GM23248 (cell line): Measurements from ENCODE around the gene PCDH12. TPM values are rescaled to one million over a fixed set of nuclear protein-coding genes. Genes with fewer than 3 reads are reported as not detected.

ENCODE experiments used
- DNase-seq: peaks from one replicate; pipeline ENCODE4 v3.0.0-alpha.2; 2015
- H2AFZ ChIP-seq: fragments of 200-600 bp; sonication (generic); 2 replicates; pipeline ENCODE4 v1.6.1; 2016; ENCODE audit warnings: antibody characterized with exemption
- H3F3A ChIP-seq: fragments of 200-600 bp; sonication (generic); 2 replicates; pipeline ENCODE4 v1.6.1; 2016; ENCODE audit warnings: mild to moderate bottlenecking, antibody characterized with exemption, mixed run types; ENCODE audit not compliant: insufficient read depth
- H3K27ac ChIP-seq: fragments of 200-600 bp; sonication (generic); 2 replicates; pipeline ENCODE4 v1.5.1; 2016; ENCODE audit warnings: mild to moderate bottlenecking
- H3K27me3 ChIP-seq: fragments of 200-600 bp; sonication (generic); replicated peaks from 2 replicates; pipeline ENCODE4 v1.6.1; 2016; ENCODE audit warnings: mild to moderate bottlenecking; ENCODE audit not compliant: insufficient read depth
- H3K36me3 ChIP-seq: fragments of 200-600 bp; sonication (generic); 2 replicates; pipeline ENCODE4 v1.6.1; 2016; ENCODE audit warnings: low read depth, mild to moderate bottlenecking
- H3K4me1 ChIP-seq: fragments of 200-600 bp; sonication (generic); 2 replicates; pipeline ENCODE4 v1.6.1; 2016; ENCODE audit warnings: mild to moderate bottlenecking; ENCODE audit not compliant: insufficient read depth
- H3K4me2 ChIP-seq: fragments of 200-600 bp; sonication (generic); one replicate; pipeline ENCODE4 v1.6.1; 2016; ENCODE audit warnings: mild to moderate bottlenecking; ENCODE audit not compliant: unreplicated experiment
- H3K4me3 ChIP-seq: fragments of 200-600 bp; sonication (generic); 2 replicates; pipeline ENCODE4 v1.5.1; 2016; ENCODE audit warnings: mild to moderate bottlenecking
- H3K79me2 ChIP-seq: fragments of 200-600 bp; sonication (generic); 2 replicates; pipeline ENCODE4 v1.6.1; 2016; ENCODE audit warnings: mild to moderate bottlenecking; ENCODE audit not compliant: insufficient read depth
- H3K9ac ChIP-seq: fragments of 200-600 bp; sonication (generic); 2 replicates; pipeline ENCODE4 v1.6.1; 2016; ENCODE audit warnings: mild to moderate bottlenecking
- H3K9me2 ChIP-seq: fragments of 200-600 bp; sonication (generic); 2 replicates; pipeline ENCODE4 v1.6.1; 2016; ENCODE audit warnings: mixed run types, mild to moderate bottlenecking, moderate library complexity; ENCODE audit not compliant: insufficient read depth
- H3K9me3 ChIP-seq: fragments of 200-600 bp; sonication (generic); one replicate; pipeline ENCODE4 v1.6.1; 2017; ENCODE audit warnings: low read depth
- H4K20me1 ChIP-seq: fragments of 200-600 bp; sonication (generic); 2 replicates; pipeline ENCODE4 v1.6.0; 2016; ENCODE audit not compliant: insufficient read depth
- EZH2 ChIP-seq: fragments of 200-600 bp; sonication (generic); IDR thresholded peaks from 2 replicates; pipeline ENCODE4 v1.6.1; 2018; ENCODE audit warnings: antibody characterized with exemption, mild to moderate bottlenecking; ENCODE audit not compliant: insufficient read depth, poor library complexity, severe bottlenecking
- EZH2phosphoT487 ChIP-seq: fragments of 200-600 bp; sonication (generic); IDR thresholded peaks from 2 replicates; pipeline ENCODE4 v1.6.1; 2018; ENCODE audit warnings: antibody characterized with exemption, moderate library complexity, mild to moderate bottlenecking, low read depth; ENCODE audit not compliant: insufficient read depth
- WGBS, 2 experiments: methylation state at CpG; one replicate each; pipeline ENCODE4 v1.1.6; 2015 to 2017; ENCODE audit warnings: low lambda C conversion rate in 2 of 2, low coverage in 1 of 2; ENCODE audit errors: missing lambda C conversion rate in 2 of 2; 5-methylcytosine and 5-hydroxymethylcytosine counted together
- in situ Hi-C: fragments of 300-500 bp; cut with MboI; formaldehyde crosslinking; loops from 2 replicates; pipeline ENCODE4 v1.15.0; 2020
- polyA plus RNA-seq: library from polyadenylated mRNA; unstranded; fragments of >200 nt; fragmentation: Nextera tagmentation; extraction: Ambion mirVana; gene quantifications from 2 replicates; pipeline ENCODE4 v1.2.1, GENCODE V29; 2016
- total RNA-seq: library from RNA; depleted of rRNA; stranded (reverse); fragments of >200 nt; shearing (Covaris generic); gene quantifications from 2 replicates; pipeline ENCODE4 v1.2.3, GENCODE V29; 2014

Gene PCDH12
- total and polyA plus RNA-seq, 2 experiments from 2014 or later, result 0.36 TPM; not detected in 1

GRCh38 chr5:141994511-141995136, 36.6 kb upstream of the PCDH12 start:
- Histone ChIP-seq H4K20me1 (no peaks in the 10 kb centered on the region), H3K4me3 (no peak overlapping the region), H3K9me2 (no peaks in the 10 kb centered on the region), H3K4me2 (no peak overlapping the region), H3K27ac (no peak overlapping the region), H2AFZ (no peak overlapping the region), H3K4me1 (no peaks in the 10 kb centered on the region), H3K79me2 (no peaks in the 10 kb centered on the region), H3K9me3 (no peaks in the 10 kb centered on the region), H3F3A (peaks cover 14% of the 10 kb centered on the region; the same call in 1 of the 2 replicates), H3K36me3 (peaks cover 15% of the 10 kb centered on the region; the same call in 1 of the 2 replicates), H3K9ac (no peak overlapping the region), H3K27me3 (no peaks in the 10 kb centered on the region)
- WGBS, 2 experiments, result 72% methylated on average over 4 of the region's 4 CpGs
- no peak for DNase-seq
- no peak for TF ChIP-seq EZH2
- no peak for TF ChIP-seq EZH2phosphoT487
- in situ Hi-C loops, result no loop called here

DNA sequence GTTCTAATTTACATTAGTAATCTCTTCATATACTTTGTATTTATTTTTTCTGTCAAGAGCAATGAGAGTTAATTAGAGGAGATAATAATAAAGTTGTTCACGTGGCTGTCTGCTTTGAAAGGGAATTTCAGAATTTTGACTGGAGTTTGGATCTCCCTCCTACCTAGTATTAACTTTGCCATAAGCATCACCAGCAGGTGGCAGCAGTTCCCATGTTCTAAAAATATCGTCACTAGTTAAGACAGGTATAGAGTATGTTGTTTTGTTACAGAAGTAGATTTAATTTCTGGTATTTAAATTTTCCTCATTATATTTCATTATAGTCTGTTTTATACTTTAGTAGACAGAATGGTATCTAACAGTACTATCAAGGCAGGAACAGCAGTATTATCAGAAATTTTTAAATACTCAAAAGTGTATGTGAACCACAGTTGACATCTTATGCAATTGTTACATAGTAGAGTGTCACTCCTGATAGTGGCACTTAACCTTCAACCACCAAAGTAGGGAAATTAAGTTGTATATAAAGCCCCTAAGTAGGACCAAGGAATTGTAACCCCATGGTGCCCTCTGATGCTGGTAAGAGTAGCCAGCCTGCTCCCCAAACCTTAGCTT, 34.5 kb upstream of the PCDH12 start:
- 2 to 9% methylated on average over 2 of the region's 2 CpGs for WGBS, 2 experiments
- Histone ChIP-seq H4K20me1 (no peaks in the 10 kb centered on the region), H3K4me1 (no peaks in the 10 kb centered on the region), H3K27me3 (no peaks in the 10 kb centered on the region), H3K4me2 (no peak overlapping the region), H3K9me2 (no peaks in the 10 kb centered on the region), H3K27ac (no peak overlapping the region), H3K4me3 (no peak overlapping the region), H3K79me2 (no peaks in the 10 kb centered on the region), H2AFZ (no peak overlapping the region), H3K9ac (no peak overlapping the region), H3K9me3 (no peaks in the 10 kb centered on the region), H3F3A (peaks cover 12% of the 10 kb centered on the region), H3K36me3 (peaks cover 24% of the 10 kb centered on the region)
- peak; percentile 64 for DNase-seq
- TF ChIP-seq EZH2phosphoT487 (no peak), EZH2 (no peak)
- in situ Hi-C loops, result no loop called here

DNA sequence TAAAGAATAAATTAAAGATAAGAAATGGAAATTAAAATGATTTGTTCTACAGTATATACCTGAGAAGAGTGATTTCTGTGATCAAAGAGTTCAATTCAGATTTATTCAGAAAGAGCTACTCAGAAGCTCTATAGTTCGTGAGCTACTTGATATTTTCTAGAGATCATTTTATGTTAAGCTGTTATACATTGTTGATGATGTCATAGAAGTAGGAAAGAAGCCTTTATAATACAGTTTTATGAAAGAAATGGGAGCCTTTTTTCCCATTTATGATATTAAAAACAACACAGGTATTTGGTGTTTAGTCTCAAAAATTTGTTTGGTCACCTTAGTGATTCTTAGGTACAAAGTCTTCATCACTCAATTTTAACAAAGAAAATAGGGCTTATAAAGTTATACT, 31.7 kb upstream of the PCDH12 start:
- H3K9me3 ChIP-seq, result no peaks in the 10 kb centered on the region
- no peaks in the 10 kb centered on the region for H4K20me1 ChIP-seq
- no peaks in the 10 kb centered on the region for H3K9me2 ChIP-seq
- H3K79me2 ChIP-seq, result no peaks in the 10 kb centered on the region
- H3K9ac ChIP-seq, result no peak overlapping the region
- no peak overlapping the region for H3K4me3 ChIP-seq
- H3K4me2 ChIP-seq, result no peak overlapping the region
- WGBS, 2 experiments, result 0% methylated on average over 1 of the region's 1 CpG
- no peak for DNase-seq
- in situ Hi-C loops, result no loop called here
- H3K27me3 ChIP-seq, result no peaks in the 10 kb centered on the region
- no peak overlapping the region for H3K27ac ChIP-seq
- peaks cover 41% of the 10 kb centered on the region for H3K36me3 ChIP-seq
- no peak overlapping the region for H2AFZ ChIP-seq
- peaks cover 12% of the 10 kb centered on the region for H3F3A ChIP-seq
- H3K4me1 ChIP-seq, result no peaks in the 10 kb centered on the region
- TF ChIP-seq EZH2, result no peak

- no peak overlapping the region for H3K27ac ChIP-seq
- no peak for DNase-seq
Measured at GRCh38 chr5:141986072-141986471, 28.1 kb upstream of the PCDH12 start.

More at GRCh38 chr5:141986072-141986471, 28.1 kb upstream of the PCDH12 start:
- Histone ChIP-seq H3K4me1 (no peaks in the 10 kb centered on the region), H3K9me3 (no peaks in the 10 kb centered on the region), H3K4me3 (no peak overlapping the region), H3K79me2 (no peaks in the 10 kb centered on the region), H4K20me1 (no peaks in the 10 kb centered on the region), H3K9ac (no peak overlapping the region), H3K9me2 (no peaks in the 10 kb centered on the region), H3K27me3 (no peaks in the 10 kb centered on the region), H2AFZ (no peak overlapping the region), H3F3A (peaks cover 5% of the 10 kb centered on the region; the same call in 1 of the 2 replicates), H3K36me3 (peaks cover 58% of the 10 kb centered on the region), H3K4me2 (no peak overlapping the region)
- TF ChIP-seq EZH2 (no peak), EZH2phosphoT487 (no peak)
- in situ Hi-C loops, result no loop called here
